ENCODE measurements around the gene ARFGEF2. TPM values are rescaled to one million over a fixed set of nuclear protein-coding genes. Genes with fewer than 3 reads are reported as not detected.

The ARFGEF2 gene
- total RNA-seq, 2 experiments from 2014 or later: 19.0 to 23.7 TPM

- CTCF ChIA-PET: interaction anchor here (0.7 to 1.7 kb wide), 2 partner anchors 17 to 183 kb away, joined by 3 read pairs; no protein-coding TSS in a partner anchor
- no peaks in the 10 kb centered on the region for H3K9me3 Mint-ChIP-seq (ENCODE audit: low read depth)
- peaks cover 9% of the 10 kb centered on the region for H3K27me3 Mint-ChIP-seq
- no peaks in the 10 kb centered on the region for H3K4me1 Mint-ChIP-seq
- ATAC-seq (no peak), DNase-seq (no peak)
- no peak overlapping the region for H3K27ac Mint-ChIP-seq
- H3K36me3 Mint-ChIP-seq: no peaks in the 10 kb centered on the region
- no peak overlapping the region for H3K4me3 Mint-ChIP-seq
Measured at GRCh38 chr20:48889140-48889790, 32.2 kb upstream of the ARFGEF2 start.

GRCh38 chr20:48891235-48892048, 30.1 kb upstream of the ARFGEF2 start:
- DNase-seq: no peak
- ATAC-seq: no peak
- Mint-ChIP-seq H3K27ac (no peak overlapping the region), H3K9me3 (ENCODE audit: low read depth) (no peaks in the 10 kb centered on the region), H3K4me1 (no peaks in the 10 kb centered on the region), H3K4me3 (no peak overlapping the region), H3K36me3 (no peaks in the 10 kb centered on the region), H3K27me3 (peaks cover 9% of the 10 kb centered on the region)
- CTCF ChIA-PET: interaction anchor here (1.0 kb wide), 1 partner anchor 234 kb away, joined by 3 read pairs; no protein-coding TSS in a partner anchor

- CTCF ChIA-PET: interaction anchor here (1.0 kb wide), 1 partner anchor 235 kb away, joined by 3 read pairs; no protein-coding TSS in a partner anchor
- Mint-ChIP-seq H3K9me3 (ENCODE audit: low read depth) (no peaks in the 10 kb centered on the region), H3K36me3 (no peaks in the 10 kb centered on the region)
Measured at GRCh38 chr20:48892049-48892470, 29.5 kb upstream of the ARFGEF2 start.

GRCh38 chr20:48892891-48893290, 28.6 kb upstream of the ARFGEF2 start:
- H3K27me3 Mint-ChIP-seq: peaks cover 15% of the 10 kb centered on the region
- CTCF ChIA-PET: interaction anchor here (1.2 kb wide), 1 partner anchor 272 kb away, joined by 3 read pairs; no protein-coding TSS in a partner anchor
- no peaks in the 10 kb centered on the region for H3K36me3 Mint-ChIP-seq
- no peak overlapping the region for H3K4me3 Mint-ChIP-seq
- no peaks in the 10 kb centered on the region for H3K9me3 Mint-ChIP-seq (ENCODE audit: low read depth)
- H3K4me1 Mint-ChIP-seq: no peaks in the 10 kb centered on the region
- no peak overlapping the region for H3K27ac Mint-ChIP-seq
- DNase-seq: no peak
- no peak for ATAC-seq

More at GRCh38 chr20:48892049-48892470, 29.5 kb upstream of the ARFGEF2 start:
- peaks cover 9% of the 10 kb centered on the region for H3K27me3 Mint-ChIP-seq
- no peak overlapping the region for H3K27ac Mint-ChIP-seq
- ATAC-seq (no peak), DNase-seq (no peak)
- H3K4me1 Mint-ChIP-seq: no peaks in the 10 kb centered on the region
- no peak overlapping the region for H3K4me3 Mint-ChIP-seq

GRCh38 chr20:48893374-48893773, 28.1 kb upstream of the ARFGEF2 start:
- Mint-ChIP-seq H3K36me3 (no peaks in the 10 kb centered on the region), H3K4me3 (no peak overlapping the region), H3K27me3 (peaks cover 15% of the 10 kb centered on the region), H3K27ac (no peak overlapping the region), H3K9me3 (ENCODE audit: low read depth) (no peaks in the 10 kb centered on the region), H3K4me1 (no peaks in the 10 kb centered on the region)
- CTCF ChIA-PET: interaction anchor here (1.2 kb wide), 1 partner anchor 273 kb away, joined by 3 read pairs; no protein-coding TSS in a partner anchor
- no peak for ATAC-seq
- DNase-seq: no peak

GRCh38 chr20:48897305-48898010, 24.1 kb upstream of the ARFGEF2 start:
- DNase-seq (no peak), ATAC-seq (no peak)
- no peak overlapping the region for H3K27ac Mint-ChIP-seq
- H3K4me1 Mint-ChIP-seq: no peaks in the 10 kb centered on the region
- H3K27me3 Mint-ChIP-seq: peaks cover 21% of the 10 kb centered on the region
- H3K36me3 Mint-ChIP-seq: no peaks in the 10 kb centered on the region
- H3K9me3 Mint-ChIP-seq (ENCODE audit: low read depth): no peaks in the 10 kb centered on the region
- CTCF ChIA-PET: interaction anchor here (0.7 to 2.2 kb wide), 2 partner anchors 23 to 240 kb away, joined by 3 to 12 read pairs; no protein-coding TSS in a partner anchor
- no peak overlapping the region for H3K4me3 Mint-ChIP-seq

GRCh38 chr20:48898210-48898609, 23.3 kb upstream of the ARFGEF2 start:
- CTCF ChIA-PET: interaction anchor here (2.2 kb wide), 1 partner anchor 241 kb away, joined by 12 read pairs; no protein-coding TSS in a partner anchor
- H3K36me3 Mint-ChIP-seq: no peaks in the 10 kb centered on the region
- no peaks in the 10 kb centered on the region for H3K4me1 Mint-ChIP-seq
- ATAC-seq (no peak), DNase-seq (no peak)
- no peak overlapping the region for H3K4me3 Mint-ChIP-seq
- no peaks in the 10 kb centered on the region for H3K9me3 Mint-ChIP-seq (ENCODE audit: low read depth)
- peaks cover 16% of the 10 kb centered on the region for H3K27me3 Mint-ChIP-seq
- no peak overlapping the region for H3K27ac Mint-ChIP-seq

- H3K4me1 Mint-ChIP-seq: no peaks in the 10 kb centered on the region
- no peak for DNase-seq
- CTCF ChIA-PET: no interaction called here
- no peaks in the 10 kb centered on the region for H3K36me3 Mint-ChIP-seq
- H3K27ac Mint-ChIP-seq: no peak overlapping the region
- no peaks in the 10 kb centered on the region for H3K9me3 Mint-ChIP-seq (ENCODE audit: low read depth)
- peaks cover 16% of the 10 kb centered on the region for H3K27me3 Mint-ChIP-seq
- H3K4me3 Mint-ChIP-seq: no peak overlapping the region
- ATAC-seq: no peak
Measured at GRCh38 chr20:48898896-48899530, 22.5 kb upstream of the ARFGEF2 start.

- H3K4me3 Mint-ChIP-seq: no peak overlapping the region
- H3K27ac Mint-ChIP-seq: no peak overlapping the region
- peaks cover 16% of the 10 kb centered on the region for H3K27me3 Mint-ChIP-seq
- peaks cover 6% of the 10 kb centered on the region for H3K4me1 Mint-ChIP-seq
- no peaks in the 10 kb centered on the region for H3K36me3 Mint-ChIP-seq
- ATAC-seq (no peak), DNase-seq (no peak)
- CTCF ChIA-PET: interaction anchor here (2.7 kb wide), 1 partner anchor 242 kb away, joined by 17 read pairs; no protein-coding TSS in a partner anchor
- no peaks in the 10 kb centered on the region for H3K9me3 Mint-ChIP-seq (ENCODE audit: low read depth)
Measured at GRCh38 chr20:48899881-48900280, 21.6 kb upstream of the ARFGEF2 start.

GRCh38 chr20:48901326-48901725, 20.2 kb upstream of the ARFGEF2 start:
- DNase-seq (no peak), ATAC-seq (no peak)
- Mint-ChIP-seq H3K4me3 (no peak overlapping the region), H3K27me3 (peaks cover 16% of the 10 kb centered on the region), H3K9me3 (ENCODE audit: low read depth) (no peaks in the 10 kb centered on the region), H3K27ac (no peak overlapping the region), H3K4me1 (peaks cover 9% of the 10 kb centered on the region), H3K36me3 (no peaks in the 10 kb centered on the region)
- CTCF ChIA-PET: interaction anchor here (2.7 kb wide), 1 partner anchor 244 kb away, joined by 17 read pairs; no protein-coding TSS in a partner anchor

- Mint-ChIP-seq H3K27me3 (peaks cover 10% of the 10 kb centered on the region), H3K27ac (no peak overlapping the region), H3K4me1 (peaks cover 20% of the 10 kb centered on the region), H3K4me3 (no peak overlapping the region), H3K9me3 (ENCODE audit: low read depth) (peaks cover under 1% of the 10 kb centered on the region), H3K36me3 (peaks cover under 1% of the 10 kb centered on the region)
- no peak for DNase-seq
- ATAC-seq: no peak
- CTCF ChIA-PET: interaction anchor here (1.3 to 9.0 kb wide), 8 partner anchors 15 to 268 kb away, joined by 3 to 118 read pairs (median 10); partner anchors contain the start of genes ARFGEF2 and PREX1
Measured at GRCh38 chr20:48903705-48904104, 17.8 kb upstream of the ARFGEF2 start.

GRCh38 chr20:48904566-48905296, 16.8 kb upstream of the ARFGEF2 start:
- DNase-seq (peak; percentile 84), ATAC-seq (peak; percentile 58)
- Mint-ChIP-seq H3K27ac (no peak overlapping the region), H3K4me1 (peaks cover 31% of the 10 kb centered on the region), H3K4me3 (no peak overlapping the region), H3K9me3 (ENCODE audit: low read depth) (peaks cover 4% of the 10 kb centered on the region), H3K36me3 (peaks cover 10% of the 10 kb centered on the region), H3K27me3 (peaks cover 3% of the 10 kb centered on the region)
- CTCF ChIA-PET: interaction anchor here (0.6 to 9.0 kb wide), 44 partner anchors 10 to 1180 kb away, joined by 3 to 118 read pairs (median 4); partner anchors contain the start of genes ARFGEF2 and PREX1
